Keratinocyte (primary cell): ENCODE measurements around the gene BNC1. TPM values are rescaled to one million over a fixed set of nuclear protein-coding genes. Genes with fewer than 3 reads are reported as not detected.

Experiments
- DNase-seq: peaks from one replicate; pipeline ENCODE4 v3.0.0-alpha.2; 2011; ENCODE audit warnings: low read depth, missing footprints, low spot score
- FAIRE-seq: peaks from 2 replicates; lab custom pipeline; 2011; peaks lifted over from hg19 to GRCh38; lab: Jason Lieb, UNC
- H2AFZ ChIP-seq: 2 replicates; pipeline ENCODE4 v1.6.0; 2012; ENCODE audit warnings: low read length, control low read depth, inconsistent platforms; ENCODE audit not compliant: control insufficient read depth
- H3K27ac ChIP-seq: 2 replicates; pipeline ENCODE4 v1.5.1; 2011; ENCODE audit warnings: low read length; ENCODE audit not compliant: control insufficient read depth, insufficient read depth
- H3K27me3 ChIP-seq: 3 replicates; pipeline ENCODE4 v1.6.0; 2011; ENCODE audit warnings: low read length; ENCODE audit not compliant: control insufficient read depth, insufficient read depth; ENCODE audit errors: extremely low read depth
- H3K36me3 ChIP-seq, 2 experiments: 2 replicates in 1 of 2; 3 replicates in 1 of 2; pipeline ENCODE4 v1.5.1; 2011; ENCODE audit warnings: low read length in 2 of 2, mild to moderate bottlenecking in 1 of 2; ENCODE audit not compliant: control insufficient read depth in 2 of 2, insufficient read depth in 2 of 2; ENCODE audit errors: extremely low read depth in 1 of 2
- H3K4me1 ChIP-seq: 3 replicates; pipeline ENCODE4 v1.5.1; 2011; ENCODE audit warnings: low read length; ENCODE audit not compliant: control insufficient read depth, insufficient read depth; ENCODE audit errors: extremely low read depth
- H3K4me2 ChIP-seq: 3 replicates; pipeline ENCODE4 v1.6.0; 2011; ENCODE audit warnings: low read depth, low read length; ENCODE audit not compliant: control insufficient read depth, insufficient read depth; ENCODE audit errors: extremely low read depth
- H3K4me3 ChIP-seq, 3 experiments: fragments of 200-600 bp in 1 of 3; sonication (generic) in 1 of 3; 2 replicates in 2 of 3; 3 replicates in 1 of 3; pipeline ENCODE4 v1.5.1; 2011 to 2016; ENCODE audit warnings: low read length in 3 of 3, mild to moderate bottlenecking in 3 of 3, control low read depth in 2 of 3, inconsistent platforms in 1 of 3, low read depth in 1 of 3, mixed read lengths in 1 of 3, mixed run types in 1 of 3, moderate library complexity in 1 of 3; ENCODE audit not compliant: control insufficient read depth in 2 of 3, insufficient read depth in 2 of 3; ENCODE audit errors: extremely low read depth in 1 of 3
- H3K79me2 ChIP-seq: 2 replicates; pipeline ENCODE4 v1.6.0; 2012; ENCODE audit warnings: low read length; ENCODE audit not compliant: control insufficient read depth, insufficient read depth
- H3K9ac ChIP-seq: 3 replicates; pipeline ENCODE4 v1.6.0; 2011; ENCODE audit warnings: low read length; ENCODE audit not compliant: control insufficient read depth, insufficient read depth; ENCODE audit errors: extremely low read depth
- H3K9me1 ChIP-seq: 3 replicates; pipeline ENCODE4 v1.6.0; 2011; ENCODE audit warnings: low read length; ENCODE audit not compliant: control insufficient read depth, insufficient read depth; ENCODE audit errors: extremely low read depth
- H3K9me3 ChIP-seq: 2 replicates; pipeline ENCODE4 v1.5.1; 2012; ENCODE audit warnings: low read depth, low read length; ENCODE audit not compliant: control insufficient read depth
- H4K20me1 ChIP-seq: 3 replicates; pipeline ENCODE4 v1.6.0; 2011; ENCODE audit warnings: low read length; ENCODE audit not compliant: control insufficient read depth, insufficient read depth; ENCODE audit errors: extremely low read depth
- CTCF ChIP-seq, 3 experiments: IDR thresholded peaks in 1 of 3; conservative IDR thresholded peaks in 1 of 3; optimal IDR thresholded peaks in 1 of 3; 2 replicates in 2 of 3; 3 replicates in 1 of 3; pipeline versions ENCODE3 to v1.5.1; 2011; ENCODE audit warnings: low read length in 3 of 3, mild to moderate bottlenecking in 3 of 3, moderate library complexity in 2 of 3, control low read depth in 1 of 3, inconsistent platforms in 1 of 3; ENCODE audit not compliant: insufficient read depth in 2 of 3; ENCODE audit errors: extremely low read depth in 1 of 3
- EZH2 ChIP-seq: IDR thresholded peaks from one replicate; pipeline ENCODE4 v1.6.1; 2012; ENCODE audit warnings: inconsistent platforms, mild to moderate bottlenecking, low read length, moderate library complexity
- dilution Hi-C: fragments of 300-500 bp; cut with MboI; formaldehyde crosslinking; loops from one replicate; pipeline ENCODE4 v1.7.0; 2020; ENCODE audit warnings: low sequenced_read_pairs; ENCODE audit not compliant: extremely low pct_ligation_motif_present
- polyA plus RNA-seq, 5 experiments: library from polyadenylated mRNA; depleted of rRNA in 3 of 5; stranded (reverse) in 3 of 5; stranded (forward) in 1 of 5; unstranded in 1 of 5; fragments of >200 nt; gene quantifications; 1 replicate in 1 of 5; 2 replicates in 3 of 5; 3 replicates in 1 of 5; pipeline versions ENCODE4 v1.2.1 to v1.2.3, GENCODE V29; 2011 to 2012; ENCODE audit warnings: missing spikeins in 2 of 5, low read depth in 1 of 5, low replicate concordance in 1 of 5

The BNC1 gene
- polyA plus RNA-seq, 1 donor (not counting 4 experiments of a cell fraction or from before 2014, with no cell fraction given), result 137 TPM

GRCh38 chr15:83310521-83311456 is 26.3 kb upstream of the BNC1 start:
- Histone ChIP-seq H3K27ac (peak overlapping the region; percentile 83), H3K9me3 (no peaks in the 10 kb centered on the region), H3K27me3 (no peaks in the 10 kb centered on the region), H3K4me2 (peak overlapping the region; percentile 36), H4K20me1 (no peaks in the 10 kb centered on the region), H3K9me1 (no peaks in the 10 kb centered on the region), H3K79me2 (no peaks in the 10 kb centered on the region), H3K4me1 (peaks cover 30% of the 10 kb centered on the region), H3K4me3 (peak overlapping the region in 1 of 3 experiments; percentile 27), H2AFZ (no peak overlapping the region), H3K9ac (peak overlapping the region; percentile 45), H3K36me3 (no peaks in the 10 kb centered on the region)
- dilution Hi-C loops, result no loop called here
- DNase-seq (no peak), FAIRE-seq (peak; percentile 95)
- no peak for TF ChIP-seq CTCF (optimal IDR thresholded peaks at IDR 0.05 in 1 of 3, IDR thresholded peaks at IDR 0.05 in 1 of 3, conservative IDR thresholded peaks at IDR 0.05 in 1 of 3; ENCODE audit: extremely low read depth in 1 of 3, insufficient read depth in 2 of 3, low read length in 3 of 3)
- TF ChIP-seq EZH2, result no peak

- no peak overlapping the region for H2AFZ ChIP-seq
- dilution Hi-C loops, result no loop called here
- DNase-seq (no peak), FAIRE-seq (peak; percentile 5)
- no peak overlapping the region for H3K9ac ChIP-seq
- no peak overlapping the region for H3K27ac ChIP-seq
- no peak for TF ChIP-seq EZH2
- TF ChIP-seq CTCF (optimal IDR thresholded peaks at IDR 0.05 in 1 of 3, IDR thresholded peaks at IDR 0.05 in 1 of 3, conservative IDR thresholded peaks at IDR 0.05 in 1 of 3; ENCODE audit: extremely low read depth in 1 of 3, insufficient read depth in 2 of 3, low read length in 3 of 3), result no peak
- no peaks in the 10 kb centered on the region for H3K79me2 ChIP-seq
- H3K4me1 ChIP-seq, result peaks cover 42% of the 10 kb centered on the region
- H3K27me3 ChIP-seq, result no peaks in the 10 kb centered on the region
- H3K9me3 ChIP-seq, result no peaks in the 10 kb centered on the region
- H3K9me1 ChIP-seq, result no peaks in the 10 kb centered on the region
- no peaks in the 10 kb centered on the region for H3K36me3 ChIP-seq
- no peak overlapping the region for H3K4me2 ChIP-seq
- no peak overlapping the region for H3K4me3 ChIP-seq
- H4K20me1 ChIP-seq, result no peaks in the 10 kb centered on the region
Observed at GRCh38 chr15:83308671-83309070, 24.2 kb upstream of the BNC1 start.
